ENCODE data around the gene CRTC1. TPM values are rescaled to one million over a fixed set of nuclear protein-coding genes. Genes with fewer than 3 reads are reported as not detected.
"Not testable (repeated sequence)": the region's sequence is repeated elsewhere in the genome, so short reads cannot be mapped to it uniquely, and the experiment has no call there.

The CRTC1 gene
- total RNA-seq, 1 donor from 2014 or later = 3.2 TPM

GRCh38 chr19:18669524-18669817 lies 14.0 kb upstream of the CRTC1 start:
- no peak for DNase-seq

- no peak for DNase-seq
These were observed 13.6 kb upstream of the CRTC1 start for GRCh38 chr19:18669883-18670282.

DNA sequence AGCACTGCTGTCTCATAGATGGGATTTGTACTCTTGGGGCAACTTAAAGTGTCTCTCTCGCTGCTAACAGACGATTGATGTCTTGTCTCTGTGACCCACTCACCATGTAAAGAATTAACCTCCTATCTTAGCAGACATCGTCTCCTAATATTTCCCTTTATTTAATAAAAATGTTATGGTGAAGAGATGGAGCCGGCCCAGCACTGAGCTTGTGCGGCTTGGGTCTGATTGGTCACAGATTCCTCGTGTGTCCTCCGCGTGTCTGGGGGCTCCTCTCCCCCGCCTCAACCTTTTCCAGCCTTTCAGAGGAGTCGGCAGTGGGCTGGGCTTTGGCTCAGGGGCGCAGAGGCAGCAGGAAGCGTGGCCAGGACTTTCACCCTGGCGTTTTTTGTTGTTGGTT lies 13.2 kb upstream of the CRTC1 start:
- DNase-seq = no peak

GRCh38 chr19:18671303-18672043 lies 12.0 kb upstream of the CRTC1 start:
- no peak for DNase-seq

DNA sequence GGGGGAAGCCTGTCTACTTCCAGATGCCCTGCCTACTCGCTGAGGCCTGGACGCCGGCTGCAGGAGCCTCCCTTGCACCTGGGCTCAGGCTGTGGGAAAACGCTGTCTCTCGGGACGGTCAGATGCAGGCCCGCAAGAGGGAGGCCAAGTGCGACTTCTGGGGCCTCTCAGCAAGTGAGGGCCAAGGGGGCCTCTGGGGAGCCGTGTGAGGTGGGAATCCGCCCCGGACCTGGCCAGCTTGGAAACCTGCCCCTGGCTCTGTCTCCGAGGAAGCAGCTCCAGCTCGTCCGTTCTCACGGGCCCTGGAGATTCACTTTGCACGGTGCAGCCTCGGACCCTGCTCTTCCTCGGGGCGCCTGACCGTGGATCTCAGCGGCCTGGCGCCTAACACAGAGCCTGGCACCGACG lies 11.4 kb upstream of the CRTC1 start:
- no peak for DNase-seq

DNA sequence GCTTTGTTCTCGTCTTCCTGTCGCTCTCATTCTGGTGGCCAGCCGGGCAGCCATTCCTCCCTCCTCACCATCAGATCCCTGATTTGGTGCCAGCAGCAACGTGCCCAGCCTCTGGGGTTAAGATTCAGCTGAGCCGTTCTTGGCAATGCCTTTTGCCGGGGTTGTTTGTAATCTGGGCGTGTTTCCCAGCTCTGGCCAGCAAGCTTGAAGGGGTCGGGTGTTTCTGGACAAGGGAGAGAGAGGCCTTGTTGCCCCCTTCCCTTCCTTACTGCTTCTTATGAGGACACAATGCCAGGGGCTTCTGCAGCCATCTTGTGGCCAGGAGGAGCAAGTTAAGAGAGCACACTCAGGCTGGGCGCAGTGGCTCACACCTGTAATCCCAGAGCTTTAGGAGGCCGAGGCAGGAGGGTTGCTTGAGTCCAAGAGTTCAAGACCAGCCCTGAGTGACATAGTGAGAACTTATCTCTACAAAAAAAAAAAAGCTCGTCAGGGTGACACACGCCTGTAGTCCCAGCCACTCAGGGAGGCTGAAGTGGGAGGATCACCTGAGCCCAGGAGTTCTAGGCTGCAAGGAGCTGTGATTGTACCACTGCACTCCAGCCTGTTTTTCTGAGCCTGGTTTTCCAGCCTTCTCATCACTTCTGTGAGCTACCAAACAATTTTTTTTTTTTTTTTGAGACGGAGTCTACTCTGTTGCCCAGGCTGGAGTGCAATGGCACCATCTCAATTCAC lies 10.7 kb upstream of the CRTC1 start:
- DNase-seq = no peak

GRCh38 chr19:18674616-18675015 lies 8.9 kb upstream of the CRTC1 start:
- DNase-seq = no peak

DNA sequence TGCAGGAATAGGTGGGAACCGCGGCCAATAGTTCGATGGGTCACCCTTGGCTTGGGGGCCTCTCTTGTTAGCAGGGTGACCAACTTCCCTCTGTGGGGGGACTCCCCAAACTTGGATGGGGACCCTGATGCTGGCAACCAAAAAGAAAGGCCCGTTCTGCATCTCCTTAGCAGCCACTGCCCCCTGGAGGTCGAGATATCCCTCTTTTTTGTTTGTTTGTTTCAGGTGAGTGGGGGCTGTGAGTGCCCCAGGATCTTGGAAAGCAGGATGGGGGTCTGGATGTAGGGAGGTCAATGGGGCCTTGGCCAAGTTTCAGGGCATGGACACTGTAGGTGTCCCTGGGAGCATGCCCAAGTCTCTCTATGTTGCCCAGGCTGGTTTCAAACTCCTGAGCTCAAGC lies 7.7 kb upstream of the CRTC1 start:
- DNase-seq = no peak

DNA sequence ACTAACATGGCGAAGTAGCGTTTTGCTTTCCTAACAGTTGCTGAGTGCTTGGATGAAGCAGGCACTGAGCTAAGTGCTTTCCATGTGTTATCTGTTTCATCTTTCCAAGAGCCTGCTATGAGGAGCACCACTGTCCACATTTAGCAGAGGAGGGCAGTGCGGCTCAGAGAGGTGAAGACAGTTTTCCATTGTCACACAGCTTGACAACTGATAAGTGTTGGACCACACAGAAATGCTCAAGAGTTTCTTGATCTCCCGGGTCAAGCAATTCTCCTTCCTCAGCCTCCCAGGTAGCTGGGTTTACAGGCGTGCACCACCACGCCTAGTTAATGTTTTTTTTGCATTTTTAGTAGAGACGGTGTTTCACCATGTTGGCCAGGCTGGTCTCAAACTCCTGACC lies 6.8 kb upstream of the CRTC1 start:
- DNase-seq = no peak

DNA sequence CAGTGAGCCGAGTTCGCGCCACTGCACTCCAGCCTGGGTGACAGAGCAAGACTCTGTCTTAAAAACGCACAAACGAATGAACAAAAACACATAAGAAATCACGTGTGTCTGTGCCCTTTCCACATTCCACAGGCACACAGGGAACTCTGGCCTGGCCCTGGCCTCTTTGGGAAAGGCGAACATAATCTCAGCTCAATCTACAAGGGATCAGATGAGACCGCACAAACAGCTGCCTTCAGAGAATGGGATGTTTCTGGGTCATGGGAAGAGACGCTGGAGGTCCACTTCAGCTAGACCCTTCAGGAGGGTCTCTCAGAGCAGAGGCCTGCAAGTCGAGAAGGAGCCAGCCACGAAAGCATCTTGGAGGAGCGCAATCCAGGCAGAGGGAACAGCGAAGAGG lies 6.3 kb upstream of the CRTC1 start:
- DNase-seq = no peak

DNA sequence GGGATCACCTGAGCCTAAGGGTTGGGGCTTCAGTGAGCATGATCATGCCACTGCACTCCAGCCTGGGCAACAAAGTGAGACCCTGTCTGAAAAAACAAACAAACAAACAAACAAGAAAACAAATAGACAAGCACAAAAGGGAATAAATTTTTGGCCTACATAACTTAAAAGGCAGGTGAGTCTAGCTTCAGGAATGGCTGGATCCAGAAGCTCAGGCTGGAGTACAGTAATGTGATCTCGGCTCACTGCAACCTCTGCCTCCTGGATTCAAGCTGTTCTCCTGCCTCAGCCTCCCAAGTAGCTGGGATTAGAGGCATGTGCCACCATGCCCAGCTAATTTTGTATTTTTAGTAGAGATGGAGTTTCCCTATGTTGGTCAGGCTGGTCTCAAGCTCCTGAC lies 3.3 kb upstream of the CRTC1 start:
- not testable (repeated sequence) for DNase-seq

- DNase-seq = no peak
These were observed 722 bp upstream of the CRTC1 start for GRCh38 chr19:18682807-18683108.

DNA sequence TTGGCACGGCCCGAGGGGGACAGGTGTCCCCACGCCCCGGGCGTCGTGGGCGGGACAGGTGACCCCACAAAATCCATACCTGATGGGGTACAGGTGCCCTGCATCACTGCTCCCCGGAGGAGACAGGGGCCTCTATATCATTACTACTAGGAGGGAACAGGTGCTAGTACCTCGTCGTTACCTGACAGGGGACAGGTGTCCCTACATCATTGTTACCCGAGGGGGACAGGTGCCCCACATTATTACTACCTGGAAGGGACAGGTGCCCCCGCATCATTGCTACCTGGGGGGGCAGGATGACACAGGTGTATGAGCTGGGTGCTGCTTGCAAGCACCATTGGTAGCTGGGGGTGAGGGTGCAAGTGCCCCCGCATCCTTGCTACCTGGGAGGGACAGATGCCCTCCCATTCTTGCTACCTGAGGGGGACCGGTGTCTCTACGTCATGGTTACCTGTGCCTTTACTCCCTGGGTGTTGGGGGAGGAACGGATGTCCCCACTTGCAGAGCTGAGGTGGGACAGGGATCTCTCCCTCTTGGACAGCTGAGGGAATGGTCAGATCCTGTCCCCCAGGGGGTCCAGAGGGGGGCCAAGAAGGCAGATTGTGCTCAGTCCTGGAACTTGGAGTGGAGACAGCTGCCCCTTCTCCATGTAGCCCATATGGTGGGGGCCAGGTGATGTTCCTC lies 620 bp downstream of the CRTC1 start:
- DNase-seq = no peak

GRCh38 chr19:18684642-18684993 lies 1.1 kb downstream of the CRTC1 start:
- no peak for DNase-seq

- DNase-seq = no peak
These were observed 2.2 kb downstream of the CRTC1 start for GRCh38 chr19:18685597-18686190.

- no peak for DNase-seq
These were observed 4.4 kb downstream of the CRTC1 start for GRCh38 chr19:18687740-18688465.

GRCh38 chr19:18696023-18696422 lies 12.5 kb downstream of the CRTC1 start:
- DNase-seq = no peak

- DNase-seq = no peak
These were observed 14.2 kb downstream of the CRTC1 start for GRCh38 chr19:18697680-18698079.

- DNase-seq = no peak
These were observed 15.1 kb downstream of the CRTC1 start for GRCh38 chr19:18698321-18699167.

- no peak for DNase-seq
These were observed 16.0 kb downstream of the CRTC1 start for GRCh38 chr19:18699403-18700054.

DNA sequence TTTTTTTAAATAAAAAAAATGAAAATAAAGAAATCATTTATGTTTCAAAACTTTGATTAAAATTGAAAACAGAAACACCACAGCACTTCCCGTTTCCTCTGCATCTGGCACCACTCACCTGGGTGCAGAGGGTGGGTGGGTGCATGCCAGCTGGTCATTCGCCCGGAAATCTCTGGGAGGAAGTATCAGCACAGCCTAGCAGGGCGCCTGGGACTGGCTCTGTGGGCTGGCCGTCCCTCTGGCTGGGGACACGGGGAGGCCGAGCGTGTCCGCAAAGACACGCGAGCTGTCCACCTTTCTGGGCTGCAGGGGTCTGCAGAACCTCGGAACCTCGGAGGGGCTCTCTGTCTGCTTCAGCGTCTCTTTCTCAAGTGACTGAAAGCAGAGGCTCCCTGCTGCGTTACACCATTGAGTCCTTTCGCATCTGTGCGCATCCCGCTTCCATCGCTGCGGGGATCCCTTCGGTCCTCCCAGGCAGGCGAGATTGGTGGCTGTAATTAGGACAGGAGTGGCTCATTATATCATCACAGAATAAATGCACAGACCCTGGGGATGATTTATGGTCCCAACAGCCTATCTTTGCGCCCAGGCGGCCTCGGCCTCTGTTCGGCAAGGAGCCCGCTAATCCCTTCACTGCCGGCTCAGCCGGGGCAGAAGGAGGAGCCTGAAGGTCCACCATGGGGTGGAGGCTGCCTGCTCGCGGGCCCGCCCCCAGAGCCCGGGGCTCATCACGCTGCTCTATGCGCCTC lies 17.2 kb downstream of the CRTC1 start:
- no peak for DNase-seq

Measured in skin of body (tissue), 2 donors.